ENCODE results near the gene USB1. TPM values are rescaled to one million over a fixed set of nuclear protein-coding genes. Genes with fewer than 3 reads are reported as not detected.

The USB1 gene
- total RNA-seq, 1 experiment from 2014 or later, result 106 TPM

DNA sequence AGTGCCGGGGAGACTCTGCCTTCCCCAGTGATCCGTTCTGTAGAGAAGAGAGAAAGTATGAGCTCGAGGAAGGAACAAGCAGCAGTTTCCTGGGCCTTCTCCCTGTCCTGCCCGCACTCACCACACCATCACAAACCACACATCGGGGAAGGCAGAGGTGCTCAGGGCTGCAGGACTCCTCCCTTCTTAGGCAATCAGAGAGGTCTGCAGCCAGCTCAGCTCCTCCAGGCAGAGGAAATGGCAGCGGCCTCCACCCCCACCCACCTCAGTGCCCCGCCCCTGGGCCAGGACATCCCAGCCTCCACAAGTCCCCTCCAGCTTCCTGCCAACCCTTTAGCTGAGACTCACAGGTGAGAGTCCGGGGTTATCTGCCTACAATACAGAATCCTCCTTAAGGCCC, 2.7 kb upstream of the USB1 start:
- BruUV-seq (replicated peaks), result no TSS peak
- intact Hi-C loops (cut with micrococcal nuclease; ENCODE audit: unreplicated experiment), result no loop called here
- DNase-seq (ENCODE audit: low spot score), result no peak
- ChIA-PET POLR2A (ENCODE audit: low non-redundant PET) (no interaction called here), CTCF (no interaction called here)
- Histone ChIP-seq H3K27ac (ENCODE audit: low read depth, low read length, poor library complexity, severe bottlenecking) (no peak overlapping the region), H3K27me3 (replicated peaks; ENCODE audit: insufficient read depth, low read depth, low read length, poor library complexity) (no peaks in the 10 kb centered on the region), H3K9me3 (ENCODE audit: low read depth, low read length, poor library complexity, severe bottlenecking) (no peaks in the 10 kb centered on the region), H3K4me1 (ENCODE audit: insufficient read depth, low read length, poor library complexity, severe bottlenecking) (peaks cover 24% of the 10 kb centered on the region), H3K36me3 (ENCODE audit: insufficient read depth, low read length, poor library complexity, severe bottlenecking) (peaks cover 4% of the 10 kb centered on the region), H3K4me3 (ENCODE audit: low read depth, low read length, poor library complexity, severe bottlenecking) (no peak overlapping the region)
- no peak for TF ChIP-seq EZH2 (IDR thresholded peaks at IDR 0.05; ENCODE audit: borderline replicate concordance, low read depth, low read length, poor library complexity, severe bottlenecking)
- TF ChIP-seq, protein P1, sequence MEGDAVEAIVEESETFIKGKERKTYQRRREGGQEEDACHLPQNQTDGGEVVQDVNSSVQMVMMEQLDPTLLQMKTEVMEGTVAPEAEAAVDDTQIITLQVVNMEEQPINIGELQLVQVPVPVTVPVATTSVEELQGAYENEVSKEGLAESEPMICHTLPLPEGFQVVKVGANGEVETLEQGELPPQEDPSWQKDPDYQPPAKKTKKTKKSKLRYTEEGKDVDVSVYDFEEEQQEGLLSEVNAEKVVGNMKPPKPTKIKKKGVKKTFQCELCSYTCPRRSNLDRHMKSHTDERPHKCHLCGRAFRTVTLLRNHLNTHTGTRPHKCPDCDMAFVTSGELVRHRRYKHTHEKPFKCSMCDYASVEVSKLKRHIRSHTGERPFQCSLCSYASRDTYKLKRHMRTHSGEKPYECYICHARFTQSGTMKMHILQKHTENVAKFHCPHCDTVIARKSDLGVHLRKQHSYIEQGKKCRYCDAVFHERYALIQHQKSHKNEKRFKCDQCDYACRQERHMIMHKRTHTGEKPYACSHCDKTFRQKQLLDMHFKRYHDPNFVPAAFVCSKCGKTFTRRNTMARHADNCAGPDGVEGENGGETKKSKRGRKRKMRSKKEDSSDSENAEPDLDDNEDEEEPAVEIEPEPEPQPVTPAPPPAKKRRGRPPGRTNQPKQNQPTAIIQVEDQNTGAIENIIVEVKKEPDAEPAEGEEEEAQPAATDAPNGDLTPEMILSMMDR (conservative IDR thresholded peaks at IDR 0.05; ENCODE audit: low read depth, low read length), result no peak

DNA sequence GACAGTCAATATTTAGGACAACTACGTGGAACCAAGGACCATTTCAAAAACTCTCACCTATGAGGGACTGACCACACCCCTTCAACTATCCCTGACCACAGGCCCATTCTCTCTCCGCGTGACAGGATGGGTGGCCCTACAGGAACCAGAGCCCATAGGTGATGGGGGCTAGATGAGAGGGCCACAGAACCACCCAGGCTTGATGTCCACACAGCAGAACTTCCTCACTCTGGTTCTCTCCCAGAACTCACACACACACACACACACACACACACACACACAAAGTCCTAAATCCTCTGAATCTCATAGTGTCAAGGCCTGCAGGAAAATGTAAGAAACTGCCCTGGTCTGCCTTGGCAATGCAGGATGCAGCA, 2.2 kb upstream of the USB1 start:
- peak overlapping the region; percentile 85 for H3K4me3 ChIP-seq (ENCODE audit: low read depth, low read length, poor library complexity, severe bottlenecking)
- TF ChIP-seq EZH2 (IDR thresholded peaks at IDR 0.05; ENCODE audit: borderline replicate concordance, low read depth, low read length, poor library complexity, severe bottlenecking), result no peak
- TF ChIP-seq, protein P1 (conservative IDR thresholded peaks at IDR 0.05; ENCODE audit: low read depth, low read length), result no peak
- peaks cover 4% of the 10 kb centered on the region for H3K36me3 ChIP-seq (ENCODE audit: insufficient read depth, low read length, poor library complexity, severe bottlenecking)
- H3K27me3 ChIP-seq (replicated peaks; ENCODE audit: insufficient read depth, low read depth, low read length, poor library complexity), result no peaks in the 10 kb centered on the region
- H3K4me1 ChIP-seq (ENCODE audit: insufficient read depth, low read length, poor library complexity, severe bottlenecking), result peaks cover 19% of the 10 kb centered on the region
- CTCF ChIA-PET, result no interaction called here
- no peak for DNase-seq (ENCODE audit: low spot score)
- no peaks in the 10 kb centered on the region for H3K9me3 ChIP-seq (ENCODE audit: low read depth, low read length, poor library complexity, severe bottlenecking)
- BruUV-seq (replicated peaks), result TSS peak; percentile 47
- POLR2A ChIA-PET (ENCODE audit: low non-redundant PET), result interaction anchor here (0.7 kb wide), 1 partner anchor 31 kb away, joined by 4 read pairs; no protein-coding TSS in a partner anchor
- intact Hi-C loops (cut with micrococcal nuclease; ENCODE audit: unreplicated experiment), result loop anchor here (1.0 kb wide), 1 partner anchor 93 kb away; no protein-coding TSS in a partner anchor
- no peak overlapping the region for H3K27ac ChIP-seq (ENCODE audit: low read depth, low read length, poor library complexity, severe bottlenecking)

DNA sequence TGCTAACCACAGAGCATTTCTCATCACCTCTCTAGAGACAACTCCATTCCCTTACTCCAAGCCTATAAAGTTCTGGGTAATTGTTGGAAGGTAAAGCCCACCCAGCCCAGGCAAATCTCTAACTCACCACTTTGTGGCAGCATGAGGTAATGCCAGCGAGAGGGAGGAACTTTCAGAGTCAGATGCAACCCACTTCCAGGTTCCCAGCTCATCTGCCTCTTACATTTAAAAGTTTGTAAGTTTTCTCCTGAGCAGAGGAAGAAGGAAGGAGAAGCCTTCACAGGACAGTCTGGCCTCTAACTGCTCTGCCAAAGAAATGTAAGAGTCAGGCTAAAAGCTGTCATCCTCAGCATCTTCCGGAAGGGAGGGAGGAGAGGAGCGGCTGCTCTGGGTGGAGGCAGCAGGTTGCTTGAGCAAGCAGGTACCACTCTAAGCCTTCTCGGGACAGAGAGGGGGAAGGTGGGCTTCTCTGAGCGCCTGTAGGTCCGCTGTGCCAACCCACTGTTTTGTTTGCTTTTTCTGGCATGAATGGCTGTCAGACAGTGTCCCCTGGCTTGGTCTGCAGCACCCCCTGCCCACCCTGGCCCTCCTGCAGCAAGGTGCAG, 1.7 kb upstream of the USB1 start:
- no TSS peak for BruUV-seq (replicated peaks)
- POLR2A ChIA-PET (ENCODE audit: low non-redundant PET), result interaction anchor here (0.7 kb wide), 1 partner anchor 32 kb away, joined by 4 read pairs; no protein-coding TSS in a partner anchor
- intact Hi-C loops (cut with micrococcal nuclease; ENCODE audit: unreplicated experiment), result loop anchor here (1.0 kb wide), 1 partner anchor 93 kb away; no protein-coding TSS in a partner anchor

More for the DNA sequence above, 1.7 kb upstream of the USB1 start:
- CTCF ChIA-PET, result interaction anchor here (0.6 to 1.0 kb wide), 4 partner anchors 100 to 512 kb away, joined by 3 to 14 read pairs (median 3); no protein-coding TSS in a partner anchor
- peaks cover 6% of the 10 kb centered on the region for H3K36me3 ChIP-seq (ENCODE audit: insufficient read depth, low read length, poor library complexity, severe bottlenecking)
- no peaks in the 10 kb centered on the region for H3K27me3 ChIP-seq (replicated peaks; ENCODE audit: insufficient read depth, low read depth, low read length, poor library complexity)
- TF ChIP-seq, protein P1 (conservative IDR thresholded peaks at IDR 0.05; ENCODE audit: low read depth, low read length), result peak; percentile 26; the same call in 1 of the 2 replicates
- no peak for TF ChIP-seq EZH2 (IDR thresholded peaks at IDR 0.05; ENCODE audit: borderline replicate concordance, low read depth, low read length, poor library complexity, severe bottlenecking)
- H3K4me3 ChIP-seq (ENCODE audit: low read depth, low read length, poor library complexity, severe bottlenecking), result peak overlapping the region; percentile 85
- peak overlapping the region; percentile 78 for H3K27ac ChIP-seq (ENCODE audit: low read depth, low read length, poor library complexity, severe bottlenecking)
- peaks cover 19% of the 10 kb centered on the region for H3K4me1 ChIP-seq (ENCODE audit: insufficient read depth, low read length, poor library complexity, severe bottlenecking)
- peak; percentile 60 for DNase-seq (ENCODE audit: low spot score)
- no peaks in the 10 kb centered on the region for H3K9me3 ChIP-seq (ENCODE audit: low read depth, low read length, poor library complexity, severe bottlenecking)
